B cell (primary cell): ENCODE data around the gene KCTD12. TPM values are rescaled to one million over a fixed set of nuclear protein-coding genes. Genes with fewer than 3 reads are reported as not detected.

ENCODE experiments used
- ATAC-seq: fragments of 200-7000 bp; cut with Tn5 transposase; one replicate; pipeline ENCODE4 v1.10.0; 2021; ENCODE audit warnings: low read depth, mild to moderate bottlenecking, moderate number of reproducible peaks, moderate library complexity
- CTCF ChIA-PET: fragments of 350-600 bp; sonication (Branson Sonifier 250); formaldehyde crosslinking; loops from one replicate; lab custom pipeline; 2021; ENCODE audit warnings: antibody characterized with exemption, inconsistent platforms; lab: Charles Lee
- POLR2A ChIA-PET: fragments of 350-600 bp; sonication (Branson Sonifier 250); formaldehyde crosslinking; loops from one replicate; lab custom pipeline; 2021; ENCODE audit warnings: antibody characterized with exemption; lab: Charles Lee
- DNase-seq: peaks from one replicate; pipeline ENCODE4 v3.0.0; 2013
- H2AFZ ChIP-seq: 2 replicates; pipeline ENCODE4 v1.6.1; 2012; ENCODE audit warnings: mild to moderate bottlenecking, low read depth, low read length; ENCODE audit not compliant: insufficient read depth, poor library complexity, severe bottlenecking
- H3K27ac ChIP-seq, 2 donors: 1 replicate in 1 of 2; 2 replicates in 1 of 2; pipeline ENCODE4 v1.5.1; 2012 to 2013; ENCODE audit warnings: low read length in 2 of 2, mild to moderate bottlenecking in 2 of 2, moderate library complexity in 1 of 2
- H3K27me3 ChIP-seq, 4 experiments: fragments of 200-600 bp in 1 of 4; sonication (generic) in 1 of 4; replicated peaks in 1 of 4; 1 replicate in 2 of 4; 2 replicates in 2 of 4; pipeline versions ENCODE4 v1.6.1 to v1.7.0; 2013 to 2016; ENCODE audit warnings: low read length in 3 of 4, mild to moderate bottlenecking in 2 of 4, mixed read lengths in 1 of 4, moderate library complexity in 1 of 4; ENCODE audit not compliant: insufficient read depth in 4 of 4, control insufficient read depth in 3 of 4; ENCODE audit errors: control extremely low read depth in 1 of 4
- H3K36me3 ChIP-seq, 2 experiments: replicated peaks in 1 of 2; 1 replicate in 1 of 2; 2 replicates in 1 of 2; pipeline versions ENCODE4 v1.6.1 to v1.7.1; 2013; ENCODE audit warnings: low read length in 1 of 2; ENCODE audit not compliant: insufficient read depth in 2 of 2, control insufficient read depth in 1 of 2; ENCODE audit errors: control extremely low read depth in 1 of 2, extremely low read depth in 1 of 2
- H3K4me1 ChIP-seq, 2 donors: fragments of 200-600 bp in 1 of 2; sonication (generic) in 1 of 2; 1 replicate in 1 of 2; 2 replicates in 1 of 2; pipeline versions ENCODE4 v1.5.1 to v1.6.1; 2013 to 2017; ENCODE audit warnings: low read length in 2 of 2; ENCODE audit not compliant: control insufficient read depth in 2 of 2, insufficient read depth in 2 of 2
- H3K4me2 ChIP-seq: replicated peaks from 2 replicates; pipeline ENCODE3; 2012; ENCODE audit warnings: mild to moderate bottlenecking, low read depth, low read length; ENCODE audit not compliant: poor library complexity, severe bottlenecking
- H3K4me3 ChIP-seq, 5 experiments: fragments of 200-600 bp in 1 of 5; sonication (generic) in 1 of 5; 1 replicate in 3 of 5; 2 replicates in 2 of 5; pipeline versions ENCODE4 v1.5.1 to v1.7.0; 2011 to 2016; ENCODE audit warnings: low read length in 4 of 5, mild to moderate bottlenecking in 4 of 5, low read depth in 2 of 5, control low read depth in 1 of 5, moderate library complexity in 1 of 5; ENCODE audit not compliant: insufficient read depth in 1 of 5; ENCODE audit errors: control extremely low read depth in 1 of 5, extremely low read depth in 1 of 5
- H3K79me2 ChIP-seq: fragments of 200-600 bp; sonication (generic); one replicate; pipeline ENCODE4 v1.6.0; 2016; ENCODE audit warnings: low read length; ENCODE audit not compliant: control insufficient read depth, insufficient read depth
- H3K9ac ChIP-seq: fragments of 200-600 bp; sonication (generic); 2 replicates; pipeline ENCODE4 v1.6.1; 2017; ENCODE audit warnings: mild to moderate bottlenecking, low read length, moderate library complexity
- H3K9me3 ChIP-seq, 3 donors: one replicate each; pipeline versions ENCODE4 v1.6.1 to v1.7.1; 2013; ENCODE audit warnings: low read length in 2 of 3; ENCODE audit not compliant: control insufficient read depth in 2 of 3, insufficient read depth in 1 of 3; ENCODE audit errors: control extremely low read depth in 1 of 3
- H4K20me1 ChIP-seq: 2 replicates; pipeline ENCODE4 v1.6.0; 2012; ENCODE audit warnings: mild to moderate bottlenecking, low read length; ENCODE audit not compliant: insufficient read depth, control insufficient read depth, poor library complexity, severe bottlenecking
- H3K27ac Mint-ChIP-seq: one replicate; pipeline ENCODE4 v1.8.0; 2021; ENCODE audit warnings: mixed read lengths
- H3K27me3 Mint-ChIP-seq: one replicate; pipeline ENCODE4 v1.8.0; 2021; ENCODE audit warnings: mixed read lengths
- H3K4me1 Mint-ChIP-seq: one replicate; pipeline ENCODE4 v1.8.0; 2021; ENCODE audit warnings: mixed read lengths
- H3K4me3 Mint-ChIP-seq: one replicate; pipeline ENCODE4 v1.8.0; 2021; ENCODE audit warnings: mixed read lengths
- H3K9me3 Mint-ChIP-seq: one replicate; pipeline ENCODE4 v1.8.0; 2022; ENCODE audit warnings: mixed read lengths; ENCODE audit not compliant: insufficient read depth
- CTCF ChIP-seq: fragments of 200-600 bp; IDR thresholded peaks from one replicate; pipeline ENCODE4 v1.8.0; 2022; ENCODE audit warnings: antibody characterized with exemption, mild to moderate bottlenecking
- EZH2 ChIP-seq: IDR thresholded peaks from 2 replicates; pipeline ENCODE4 v1.6.1; 2012; ENCODE audit warnings: borderline replicate concordance, low read depth, mild to moderate bottlenecking, moderate library complexity, low read length; ENCODE audit not compliant: insufficient read depth, poor library complexity, severe bottlenecking
- WGBS: methylation state at CpG from one replicate; pipeline ENCODE4 v1.1.5; 2013; ENCODE audit warnings: missing lambda C conversion rate; ENCODE audit not compliant: insufficient coverage; 5-methylcytosine and 5-hydroxymethylcytosine counted together
- intact Hi-C: fragments of 100-400 bp; cut with micrococcal nuclease; formaldehyde crosslinking; loops from one replicate; pipeline ENCODE4 v1.10.0; 2022
- polyA plus RNA-seq: library from polyadenylated mRNA; depleted of rRNA; stranded (reverse); fragments of >200 nt; gene quantifications from 2 replicates; pipeline ENCODE4 v1.2.3, GENCODE V29; 2012
- total RNA-seq, 2 donors: library from RNA; stranded (reverse); fragments of 120-200 nt in 1 of 2; gene quantifications; 1 replicate in 1 of 2; 2 replicates in 1 of 2; pipeline versions ENCODE4 v1.2.3 to v1.2.4, GENCODE V29; 2013 to 2022

Gene KCTD12
- total and polyA plus RNA-seq, 2 donors (not counting 1 experiment from before 2014, with no cell fraction given), result 1.8 to 6.2 TPM

GRCh38 chr13:76875271-76875815, 10.9 kb downstream of the KCTD12 start:
- no peak for ATAC-seq
- H3K27me3 Mint-ChIP-seq, result peaks cover 8% of the 10 kb centered on the region
- Histone ChIP-seq H3K79me2 (no peaks in the 10 kb centered on the region), H3K4me2 (no peak overlapping the region), H3K27me3 (peaks cover 0 to 6% (median 0%) of the 10 kb centered on the region in 4 experiments), H3K36me3 (no peaks in the 10 kb centered on the region), H3K9ac (no peak overlapping the region), H3K9me3 (no peaks in the 10 kb centered on the region), H2AFZ (no peak overlapping the region), H4K20me1 (no peaks in the 10 kb centered on the region), H3K4me3 (no peak overlapping the region), H3K4me1 (peaks cover 8 to 12% of the 10 kb centered on the region in 2 donors), H3K27ac (no peak overlapping the region)
- no peaks in the 10 kb centered on the region for H3K9me3 Mint-ChIP-seq
- POLR2A ChIA-PET, result no interaction called here
- H3K4me1 Mint-ChIP-seq, result peaks cover 18% of the 10 kb centered on the region
- DNase-seq, result no peak
- WGBS, result no CpG with 5 or more reads among the region's 3 CpGs
- no peak overlapping the region for H3K27ac Mint-ChIP-seq
- no peak overlapping the region for H3K4me3 Mint-ChIP-seq
- intact Hi-C loops, result no loop called here
- no peak for TF ChIP-seq CTCF
- no peak for TF ChIP-seq EZH2
- CTCF ChIA-PET, result interaction anchor here (0.6 to 4.3 kb wide), 2 partner anchors 11 to 223 kb away, joined by 3 to 24 read pairs; partner anchors contain the start of gene KCTD12

DNA sequence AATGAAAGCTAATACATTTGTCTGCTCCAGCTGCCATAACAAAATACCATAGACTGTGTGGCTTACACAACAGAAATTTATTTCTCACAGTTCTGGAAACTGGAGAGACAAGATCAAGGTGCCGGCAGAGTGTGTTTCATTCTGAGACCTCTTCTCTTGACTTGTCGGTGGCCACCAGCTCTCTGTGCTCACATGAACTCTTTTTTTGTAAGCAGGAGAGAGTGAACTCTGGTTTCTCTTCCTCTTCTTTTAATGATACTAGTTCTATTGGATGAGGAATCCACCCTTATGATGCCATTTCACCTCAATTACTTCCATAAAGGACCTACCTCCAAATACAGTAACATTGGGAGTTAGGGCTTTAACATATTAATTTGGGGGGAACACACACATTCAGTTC, 11.7 kb downstream of the KCTD12 start:
- H3K27me3 ChIP-seq, result peaks cover 0 to 6% (median 0%) of the 10 kb centered on the region in 4 experiments
- CTCF ChIA-PET, result interaction anchor here (4.3 kb wide), 1 partner anchor 11 kb away, joined by 24 read pairs; the partner anchor contains the start of gene KCTD12
- ATAC-seq (no peak), DNase-seq (peak; percentile 23)
- TF ChIP-seq EZH2 (no peak), CTCF (no peak)
- Mint-ChIP-seq H3K27me3 (peaks cover 8% of the 10 kb centered on the region), H3K4me1 (peaks cover 12% of the 10 kb centered on the region), H3K4me3 (no peak overlapping the region), H3K9me3 (no peaks in the 10 kb centered on the region), H3K27ac (no peak overlapping the region)
- no peaks in the 10 kb centered on the region for H3K9me3 ChIP-seq
- no peak overlapping the region for H2AFZ ChIP-seq
- no peaks in the 10 kb centered on the region for H3K36me3 ChIP-seq
- no CpG with 5 or more reads among the region's 2 CpGs for WGBS
- no peak overlapping the region for H3K27ac ChIP-seq
- H3K4me3 ChIP-seq, result no peak overlapping the region
- H3K4me1 ChIP-seq, result peaks cover 3 to 6% of the 10 kb centered on the region in 2 donors
- H4K20me1 ChIP-seq, result no peaks in the 10 kb centered on the region
- POLR2A ChIA-PET, result no interaction called here
- no peaks in the 10 kb centered on the region for H3K79me2 ChIP-seq
- no peak overlapping the region for H3K9ac ChIP-seq
- intact Hi-C loops, result no loop called here
- H3K4me2 ChIP-seq, result no peak overlapping the region
